Astrocyte of the spinal cord (primary cell): ENCODE measurements around the gene NTRK2.

Experiments used
- DNase-seq: peaks from one replicate; pipeline ENCODE4 v3.0.0; 2011; ENCODE audit warnings: low read depth, low spot score
- H3K4me3 ChIP-seq: 2 replicates; pipeline ENCODE4 v1.5.1; 2011; ENCODE audit warnings: low read depth, mild to moderate bottlenecking, low read length, moderate library complexity
- CTCF ChIP-seq: IDR thresholded peaks from 2 replicates; pipeline ENCODE4 v1.5.1; 2012; ENCODE audit warnings: low read depth, mild to moderate bottlenecking, low read length, inconsistent platforms
- in situ Hi-C: cut with HindIII; loops from 2 replicates; pipeline ENCODE4 v1.10.0; 2017; ENCODE audit warnings: low sequenced_read_pairs

NTRK2 gene

GRCh38 chr9:84921175-84921574 lies 251.6 kb downstream of the NTRK2 start:
- no peak for DNase-seq
- in situ Hi-C loops, result no loop called here
- TF ChIP-seq CTCF, result no peak
- no peak overlapping the region for H3K4me3 ChIP-seq

GRCh38 chr9:84922051-84922450 lies 252.5 kb downstream of the NTRK2 start:
- TF ChIP-seq CTCF, result no peak
- DNase-seq, result no peak
- in situ Hi-C loops, result no loop called here
- no peak overlapping the region for H3K4me3 ChIP-seq

GRCh38 chr9:84924266-84924665 lies 254.7 kb downstream of the NTRK2 start:
- no peak for DNase-seq
- in situ Hi-C loops, result no loop called here
- H3K4me3 ChIP-seq, result no peak overlapping the region
- TF ChIP-seq CTCF, result no peak

GRCh38 chr9:84925225-84925872 lies 255.8 kb downstream of the NTRK2 start:
- in situ Hi-C loops, result no loop called here
- no peak overlapping the region for H3K4me3 ChIP-seq
- no peak for DNase-seq
- no peak for TF ChIP-seq CTCF

GRCh38 chr9:84926793-84927192 lies 257.3 kb downstream of the NTRK2 start:
- no peak overlapping the region for H3K4me3 ChIP-seq
- DNase-seq, result no peak
- TF ChIP-seq CTCF, result no peak
- in situ Hi-C loops, result no loop called here

GRCh38 chr9:84928419-84928818 lies 258.9 kb downstream of the NTRK2 start:
- no peak overlapping the region for H3K4me3 ChIP-seq
- in situ Hi-C loops, result no loop called here
- no peak for TF ChIP-seq CTCF
- no peak for DNase-seq
